H9 (cell line): ENCODE data around the gene ARPC4. TPM values are rescaled to one million over a fixed set of nuclear protein-coding genes. Genes with fewer than 3 reads are reported as not detected.

Experiments
- DNase-seq: peaks from one replicate; pipeline ENCODE4 v3.0.0-alpha.2; 2017
- H2AFZ ChIP-seq: one replicate; pipeline ENCODE4 v1.6.1; 2013; ENCODE audit warnings: mild to moderate bottlenecking, low read length, control low read depth, moderate library complexity
- H2AK5ac ChIP-seq: 2 replicates; pipeline ENCODE4 v1.6.1; 2013; ENCODE audit warnings: low read length, control low read depth, mixed read lengths; ENCODE audit not compliant: insufficient read length
- H2BK120ac ChIP-seq: one replicate; pipeline ENCODE4 v1.6.1; 2013; ENCODE audit warnings: low read depth, mild to moderate bottlenecking, low read length, control low read depth, inconsistent platforms; ENCODE audit not compliant: poor library complexity, severe bottlenecking
- H2BK12ac ChIP-seq: 2 replicates; pipeline ENCODE4 v1.6.1; 2013; ENCODE audit warnings: low read length, control low read depth, mixed read lengths, low read depth; ENCODE audit not compliant: insufficient read length
- H2BK15ac ChIP-seq: 2 replicates; pipeline ENCODE4 v1.6.1; 2013; ENCODE audit warnings: low read depth, low read length, control low read depth
- H2BK20ac ChIP-seq: one replicate; pipeline ENCODE4 v1.6.1; 2013; ENCODE audit warnings: low read depth, mild to moderate bottlenecking, low read length, control low read depth, inconsistent platforms; ENCODE audit not compliant: poor library complexity, severe bottlenecking
- H2BK5ac ChIP-seq: 2 replicates; pipeline ENCODE4 v1.6.1; 2013; ENCODE audit warnings: low read length, control low read depth, mixed read lengths; ENCODE audit not compliant: insufficient read length
- H3K14ac ChIP-seq: 2 replicates; pipeline ENCODE4 v1.6.1; 2013; ENCODE audit warnings: low read length, control low read depth; ENCODE audit not compliant: insufficient read depth
- H3K18ac ChIP-seq: 2 replicates; pipeline ENCODE4 v1.6.1; 2013; ENCODE audit warnings: low read depth, mild to moderate bottlenecking, mixed read lengths, low read length, control low read depth; ENCODE audit not compliant: insufficient read length
- H3K23ac ChIP-seq: 2 replicates; pipeline ENCODE4 v1.6.1; 2013; ENCODE audit warnings: low read length, control low read depth, mixed read lengths, low read depth; ENCODE audit not compliant: insufficient read length
- H3K23me2 ChIP-seq: 2 replicates; pipeline ENCODE4 v1.6.1; 2013; ENCODE audit warnings: low read depth, mild to moderate bottlenecking, mixed read lengths, low read length, control low read depth; ENCODE audit not compliant: insufficient read length, poor library complexity, severe bottlenecking
- H3K27ac ChIP-seq: 2 replicates; pipeline ENCODE4 v1.5.1; 2013; ENCODE audit warnings: low read length, control low read depth, mixed read lengths, low read depth; ENCODE audit not compliant: insufficient read length
- H3K27me3 ChIP-seq: 2 replicates; pipeline ENCODE4 v1.6.1; 2013; ENCODE audit warnings: low read length, control low read depth, inconsistent platforms; ENCODE audit not compliant: insufficient read depth
- H3K4ac ChIP-seq: 2 replicates; pipeline ENCODE4 v1.6.1; 2013; ENCODE audit warnings: low read depth, mild to moderate bottlenecking, control low read depth, inconsistent platforms, low read length, moderate library complexity
- H3K4me1 ChIP-seq: 2 replicates; pipeline ENCODE4 v1.6.1; 2013; ENCODE audit warnings: low read length, control low read depth, inconsistent platforms; ENCODE audit not compliant: insufficient read depth
- H3K4me2 ChIP-seq: 2 replicates; pipeline ENCODE4 v1.6.1; 2013; ENCODE audit warnings: low read length, control low read depth, mixed read lengths; ENCODE audit not compliant: insufficient read length, insufficient read depth
- H3K56ac ChIP-seq: 2 replicates; pipeline ENCODE4 v1.6.1; 2013; ENCODE audit warnings: low read depth, mild to moderate bottlenecking, mixed read lengths, low read length, control low read depth; ENCODE audit not compliant: insufficient read length
- H3K79me1 ChIP-seq: 2 replicates; pipeline ENCODE4 v1.6.1; 2013; ENCODE audit warnings: low read depth, mild to moderate bottlenecking, moderate library complexity, low read length, control low read depth, inconsistent platforms; ENCODE audit not compliant: insufficient read depth, poor library complexity, severe bottlenecking
- H3K79me2 ChIP-seq: 2 replicates; pipeline ENCODE4 v1.6.1; 2013; ENCODE audit warnings: low read length, control low read depth, inconsistent platforms; ENCODE audit not compliant: insufficient read depth
- H3K9ac ChIP-seq: 2 replicates; pipeline ENCODE4 v1.6.1; 2013; ENCODE audit warnings: low read length, control low read depth, mixed read lengths; ENCODE audit not compliant: insufficient read length; ENCODE audit errors: extremely low read depth
- H3K9me3 ChIP-seq: one replicate; pipeline ENCODE4 v1.6.1; 2013; ENCODE audit warnings: low read depth, low read length, inconsistent platforms; ENCODE audit not compliant: control insufficient read depth
- H3T11ph ChIP-seq: one replicate; pipeline ENCODE4 v1.6.1; 2013; ENCODE audit warnings: mild to moderate bottlenecking, low read length, control low read depth, inconsistent platforms
- H4K20me1 ChIP-seq: one replicate; pipeline ENCODE4 v1.6.1; 2013; ENCODE audit not compliant: control insufficient read depth, insufficient read length, insufficient read depth
- H4K5ac ChIP-seq: 2 replicates; pipeline ENCODE4 v1.6.1; 2013; ENCODE audit warnings: low read depth, mild to moderate bottlenecking, mixed read lengths, low read length, control low read depth; ENCODE audit not compliant: insufficient read length
- H4K8ac ChIP-seq: replicated peaks from 2 replicates; pipeline ENCODE4 v1.6.1; 2013; ENCODE audit warnings: low read length, control low read depth, mixed read lengths, low read depth; ENCODE audit not compliant: insufficient read length
- H4K91ac ChIP-seq: 2 replicates; pipeline ENCODE4 v1.6.1; 2013; ENCODE audit warnings: low read depth, mild to moderate bottlenecking, moderate library complexity, mixed read lengths, low read length, control low read depth; ENCODE audit not compliant: insufficient read length
- H3K27ac Mint-ChIP-seq, 3 experiments: 2 replicates in 2 of 3; 3 replicates in 1 of 3; pipeline ENCODE4 v1.8.0; 2020 to 2021; ENCODE audit warnings: mixed read lengths in 3 of 3, mild to moderate bottlenecking in 1 of 3, moderate library complexity in 1 of 3
- H3K27me3 Mint-ChIP-seq: 2 replicates; pipeline ENCODE4 v1.8.0; 2021; ENCODE audit warnings: low read depth, mild to moderate bottlenecking, moderate library complexity, mixed read lengths
- H3K36me3 Mint-ChIP-seq, 3 experiments: 2 replicates in 2 of 3; 3 replicates in 1 of 3; pipeline ENCODE4 v1.8.0; 2020 to 2021; ENCODE audit warnings: low read depth in 3 of 3, mixed read lengths in 3 of 3; ENCODE audit not compliant: insufficient read depth in 1 of 3
- H3K4me1 Mint-ChIP-seq, 2 experiments: 2 replicates each; pipeline ENCODE4 v1.8.0; 2020; ENCODE audit warnings: mixed read lengths in 2 of 2
- H3K4me3 Mint-ChIP-seq, 2 experiments: 2 replicates in 1 of 2; 3 replicates in 1 of 2; pipeline ENCODE4 v1.8.0; 2020 to 2021; ENCODE audit warnings: mild to moderate bottlenecking in 2 of 2, mixed read lengths in 2 of 2, moderate library complexity in 1 of 2
- H3K9me3 Mint-ChIP-seq, 2 experiments: 2 replicates in 1 of 2; 3 replicates in 1 of 2; pipeline ENCODE4 v1.8.0; 2020; ENCODE audit warnings: mild to moderate bottlenecking in 2 of 2, mixed read lengths in 2 of 2, moderate library complexity in 1 of 2
- WGBS: extraction: QIAGEN DNeasy Blood & Tissue Kit; methylation state at CpG from one replicate; pipeline ENCODE4 v1.1.7; 2013; ENCODE audit warnings: missing lambda C conversion rate, low lambda C conversion rate, mixed read lengths; ENCODE audit not compliant: insufficient read length; ENCODE audit errors: extremely low coverage; 5-methylcytosine and 5-hydroxymethylcytosine counted together
- total RNA-seq: library from RNA; stranded (reverse); gene quantifications from 2 replicates; pipeline ENCODE4 v1.2.1, GENCODE V29; 2021
- TF ChIP-seq, protein P1 (sequence below): fragments of 200-600 bp; sonication (generic); conservative IDR thresholded peaks from 3 replicates; pipeline ENCODE4 v1.8.0; 2021; ENCODE audit warnings: antibody characterized with exemption, mild to moderate bottlenecking

Gene ARPC4
- total RNA-seq, 1 experiment from 2014 or later, result 161 TPM

DNA sequence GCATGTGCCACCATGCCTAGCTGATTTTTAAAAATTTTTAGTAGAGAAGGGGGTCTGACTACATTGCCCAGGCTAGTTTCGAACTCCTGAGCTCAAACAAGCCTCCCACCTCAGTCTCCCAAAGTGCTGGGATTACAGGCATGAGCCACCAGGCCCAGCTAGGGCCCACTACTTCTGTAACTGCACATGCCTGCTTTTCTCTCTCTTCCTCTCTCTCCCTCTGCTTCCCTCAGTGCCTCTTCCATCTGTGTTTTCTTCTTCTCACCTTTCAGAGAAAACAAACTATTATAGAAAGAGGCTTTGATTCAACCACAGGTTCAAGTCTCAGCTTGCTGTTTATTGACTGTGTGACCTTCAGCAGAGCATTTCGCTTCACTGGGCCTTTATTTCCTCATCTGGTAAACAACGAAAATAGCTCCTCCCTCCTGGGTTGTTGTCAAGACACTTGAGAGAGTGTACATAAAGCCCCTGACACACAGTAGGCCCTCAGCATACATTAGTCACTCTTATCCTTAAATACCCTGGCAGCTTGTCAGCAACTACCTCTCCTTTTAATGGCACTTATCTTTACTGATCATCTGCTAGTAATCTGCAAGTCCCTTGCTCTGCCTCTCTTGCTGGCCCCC lies 10.8 kb upstream of the ARPC4 start:
- Histone ChIP-seq H4K8ac (no peak overlapping the region), H4K20me1 (no peaks in the 10 kb centered on the region), H2BK120ac (no peak overlapping the region), H2BK20ac (no peak overlapping the region), H4K5ac (no peak overlapping the region), H3K4ac (no peak overlapping the region), H4K91ac (no peak overlapping the region), H3K56ac (no peak overlapping the region), H2BK15ac (no peak overlapping the region), H3K4me1 (no peaks in the 10 kb centered on the region), H3K79me2 (no peaks in the 10 kb centered on the region), H3K4me2 (no peak overlapping the region), H3K14ac (no peak overlapping the region), H2AFZ (no peak overlapping the region), H3K79me1 (no peaks in the 10 kb centered on the region), H3K18ac (no peak overlapping the region), H2BK5ac (no peak overlapping the region), H3K27ac (no peak overlapping the region), H2AK5ac (no peak overlapping the region), H3T11ph (no peak overlapping the region), H3K23me2 (no peaks in the 10 kb centered on the region), H2BK12ac (no peak overlapping the region), H3K9ac (no peak overlapping the region), H3K27me3 (no peaks in the 10 kb centered on the region), H3K23ac (no peak overlapping the region), H3K9me3 (no peaks in the 10 kb centered on the region)
- no CpG with 5 or more reads among the region's 3 CpGs for WGBS
- peaks cover 18 to 64% (median 60%) of the 10 kb centered on the region in 3 experiments; a peak in 6 of 7 replicates for H3K36me3 Mint-ChIP-seq
- no peaks in the 10 kb centered on the region; the same call in 1 of the 2 replicates for H3K27me3 Mint-ChIP-seq
- no peak overlapping the region; a peak in 1 of 7 replicates for H3K27ac Mint-ChIP-seq
- H3K4me3 Mint-ChIP-seq, result no peak overlapping the region; a peak in 1 of 5 replicates
- no peak for DNase-seq
- H3K4me1 Mint-ChIP-seq, result peaks cover 7 to 8% of the 10 kb centered on the region in 2 experiments; a peak in 3 of 4 replicates
- TF ChIP-seq, protein P1, sequence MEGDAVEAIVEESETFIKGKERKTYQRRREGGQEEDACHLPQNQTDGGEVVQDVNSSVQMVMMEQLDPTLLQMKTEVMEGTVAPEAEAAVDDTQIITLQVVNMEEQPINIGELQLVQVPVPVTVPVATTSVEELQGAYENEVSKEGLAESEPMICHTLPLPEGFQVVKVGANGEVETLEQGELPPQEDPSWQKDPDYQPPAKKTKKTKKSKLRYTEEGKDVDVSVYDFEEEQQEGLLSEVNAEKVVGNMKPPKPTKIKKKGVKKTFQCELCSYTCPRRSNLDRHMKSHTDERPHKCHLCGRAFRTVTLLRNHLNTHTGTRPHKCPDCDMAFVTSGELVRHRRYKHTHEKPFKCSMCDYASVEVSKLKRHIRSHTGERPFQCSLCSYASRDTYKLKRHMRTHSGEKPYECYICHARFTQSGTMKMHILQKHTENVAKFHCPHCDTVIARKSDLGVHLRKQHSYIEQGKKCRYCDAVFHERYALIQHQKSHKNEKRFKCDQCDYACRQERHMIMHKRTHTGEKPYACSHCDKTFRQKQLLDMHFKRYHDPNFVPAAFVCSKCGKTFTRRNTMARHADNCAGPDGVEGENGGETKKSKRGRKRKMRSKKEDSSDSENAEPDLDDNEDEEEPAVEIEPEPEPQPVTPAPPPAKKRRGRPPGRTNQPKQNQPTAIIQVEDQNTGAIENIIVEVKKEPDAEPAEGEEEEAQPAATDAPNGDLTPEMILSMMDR, result no peak
- no peaks in the 10 kb centered on the region for H3K9me3 Mint-ChIP-seq
